ENCODE results near the gene SLC5A11.

GRCh38 chr16:24929409-24929808, 83.6 kb downstream of the SLC5A11 start:
- TF ChIP-seq MAX (IDR thresholded peaks at IDR 0.05; ENCODE audit: low read depth, low read length) (no peak), POLR2A (IDR thresholded peaks at IDR 0.05; ENCODE audit: extremely low read depth, insufficient read length) (no peak)
- TF ChIP-seq, protein P1, sequence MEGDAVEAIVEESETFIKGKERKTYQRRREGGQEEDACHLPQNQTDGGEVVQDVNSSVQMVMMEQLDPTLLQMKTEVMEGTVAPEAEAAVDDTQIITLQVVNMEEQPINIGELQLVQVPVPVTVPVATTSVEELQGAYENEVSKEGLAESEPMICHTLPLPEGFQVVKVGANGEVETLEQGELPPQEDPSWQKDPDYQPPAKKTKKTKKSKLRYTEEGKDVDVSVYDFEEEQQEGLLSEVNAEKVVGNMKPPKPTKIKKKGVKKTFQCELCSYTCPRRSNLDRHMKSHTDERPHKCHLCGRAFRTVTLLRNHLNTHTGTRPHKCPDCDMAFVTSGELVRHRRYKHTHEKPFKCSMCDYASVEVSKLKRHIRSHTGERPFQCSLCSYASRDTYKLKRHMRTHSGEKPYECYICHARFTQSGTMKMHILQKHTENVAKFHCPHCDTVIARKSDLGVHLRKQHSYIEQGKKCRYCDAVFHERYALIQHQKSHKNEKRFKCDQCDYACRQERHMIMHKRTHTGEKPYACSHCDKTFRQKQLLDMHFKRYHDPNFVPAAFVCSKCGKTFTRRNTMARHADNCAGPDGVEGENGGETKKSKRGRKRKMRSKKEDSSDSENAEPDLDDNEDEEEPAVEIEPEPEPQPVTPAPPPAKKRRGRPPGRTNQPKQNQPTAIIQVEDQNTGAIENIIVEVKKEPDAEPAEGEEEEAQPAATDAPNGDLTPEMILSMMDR (IDR thresholded peaks at IDR 0.05; ENCODE audit: low read depth, low read length), result no peak

Measured in NB4 (cell line).